ENCODE results near the gene MTSS2. TPM values are rescaled to one million over a fixed set of nuclear protein-coding genes. Genes with fewer than 3 reads are reported as not detected.

MTSS2 gene
- total RNA-seq, 1 experiment from 2014 or later, result 18.7 TPM

DNA sequence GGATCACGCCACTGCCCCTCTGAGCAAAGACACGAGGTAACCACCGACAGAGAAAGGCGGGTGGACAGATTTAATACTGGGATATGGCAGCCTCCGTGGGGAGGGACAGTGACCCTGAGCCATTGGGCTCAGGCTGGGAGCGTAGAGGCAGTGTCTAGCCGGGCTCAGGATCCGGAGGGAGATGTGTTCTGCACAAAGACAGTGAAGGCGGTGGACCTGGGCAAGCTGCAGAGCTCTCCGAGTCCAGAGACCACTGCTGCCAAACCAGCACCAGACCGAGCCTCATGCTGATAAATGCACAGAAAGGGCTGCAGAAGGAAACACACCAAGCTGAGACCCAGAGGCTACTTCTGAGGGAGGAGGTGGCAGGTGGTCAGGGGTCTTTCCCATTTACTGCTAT lies 26.5 kb upstream of the MTSS2 start:
- no peaks in the 10 kb centered on the region for H3K9me2 ChIP-seq (replicated peaks; ENCODE audit: low read length)
- no peak overlapping the region for H3K27ac ChIP-seq (ENCODE audit: low read length)
- no peaks in the 10 kb centered on the region for H3K36me3 ChIP-seq (ENCODE audit: low read depth, low read length)
- ChIA-PET POLR2A (ENCODE audit: unreplicated experiment) (no interaction called here), CTCF (no interaction called here)
- no peaks in the 10 kb centered on the region for H4K20me1 ChIP-seq (ENCODE audit: low read length)
- H3F3A ChIP-seq (ENCODE audit: low read length, unreplicated experiment), result no peaks in the 10 kb centered on the region
- no peak for ATAC-seq
- no peak overlapping the region for H3K4me3 ChIP-seq (ENCODE audit: low read length)
- no peaks in the 10 kb centered on the region for H3K9me3 ChIP-seq (ENCODE audit: low read length)
- H3K27me3 ChIP-seq (ENCODE audit: low read length), result no peaks in the 10 kb centered on the region
- no peak overlapping the region for H2AFZ ChIP-seq (ENCODE audit: low read length)
- DNase-seq, result no peak
- H3K9ac ChIP-seq (ENCODE audit: low read length), result no peak overlapping the region
- no TSS peak for BruUV-seq (replicated peaks)
- no peak for TF ChIP-seq EZH2phosphoT487 (IDR thresholded peaks at IDR 0.05; ENCODE audit: borderline replicate concordance, low read length)
- no peak for TF ChIP-seq CTCF (conservative IDR thresholded peaks at IDR 0.05; ENCODE audit: low read depth, low read length)
- TF ChIP-seq EZH2 (IDR thresholded peaks at IDR 0.05; ENCODE audit: low read length, unreplicated experiment), result no peak
- intact Hi-C loops (cut with micrococcal nuclease), result no loop called here
- H3K79me2 ChIP-seq (ENCODE audit: low read length), result no peaks in the 10 kb centered on the region
- no peak overlapping the region for H3K4me2 ChIP-seq (ENCODE audit: low read length)
- peaks cover 32% of the 10 kb centered on the region for H3K4me1 ChIP-seq (ENCODE audit: insufficient read depth, low read length)

- H3K79me2 ChIP-seq (ENCODE audit: low read length), result no peaks in the 10 kb centered on the region
- CTCF ChIA-PET, result no interaction called here
- no peaks in the 10 kb centered on the region for H3K36me3 ChIP-seq (ENCODE audit: low read depth, low read length)
- ATAC-seq, result no peak
- POLR2A ChIA-PET (ENCODE audit: unreplicated experiment), result no interaction called here
- H4K20me1 ChIP-seq (ENCODE audit: low read length), result no peaks in the 10 kb centered on the region
- H3K27ac ChIP-seq (ENCODE audit: low read length), result no peak overlapping the region
- TF ChIP-seq EZH2 (IDR thresholded peaks at IDR 0.05; ENCODE audit: low read length, unreplicated experiment), result no peak
- TF ChIP-seq EZH2phosphoT487 (IDR thresholded peaks at IDR 0.05; ENCODE audit: borderline replicate concordance, low read length), result no peak
- no peak for TF ChIP-seq CTCF (conservative IDR thresholded peaks at IDR 0.05; ENCODE audit: low read depth, low read length)
- H3K4me1 ChIP-seq (ENCODE audit: insufficient read depth, low read length), result peaks cover 37% of the 10 kb centered on the region
- no peak overlapping the region for H3K4me3 ChIP-seq (ENCODE audit: low read length)
- no peak for DNase-seq
- H3K9ac ChIP-seq (ENCODE audit: low read length), result no peak overlapping the region
- H3K4me2 ChIP-seq (ENCODE audit: low read length), result no peak overlapping the region
- H3K9me3 ChIP-seq (ENCODE audit: low read length), result no peaks in the 10 kb centered on the region
- H2AFZ ChIP-seq (ENCODE audit: low read length), result no peak overlapping the region
- no peaks in the 10 kb centered on the region for H3K27me3 ChIP-seq (ENCODE audit: low read length)
- BruUV-seq (replicated peaks), result no TSS peak
- intact Hi-C loops (cut with micrococcal nuclease), result no loop called here
- no peaks in the 10 kb centered on the region for H3F3A ChIP-seq (ENCODE audit: low read length, unreplicated experiment)
- no peaks in the 10 kb centered on the region for H3K9me2 ChIP-seq (replicated peaks; ENCODE audit: low read length)
Observed at GRCh38 chr16:70711211-70712031, 25.6 kb upstream of the MTSS2 start.

- TF ChIP-seq EZH2phosphoT487 (IDR thresholded peaks at IDR 0.05; ENCODE audit: borderline replicate concordance, low read length) (no peak), CTCF (conservative IDR thresholded peaks at IDR 0.05; ENCODE audit: low read depth, low read length) (no peak), EZH2 (IDR thresholded peaks at IDR 0.05; ENCODE audit: low read length, unreplicated experiment) (no peak)
- intact Hi-C loops (cut with micrococcal nuclease), result no loop called here
- H3K27me3 ChIP-seq (ENCODE audit: low read length), result no peaks in the 10 kb centered on the region
- ChIA-PET CTCF (no interaction called here), POLR2A (ENCODE audit: unreplicated experiment) (no interaction called here)
- H3F3A ChIP-seq (ENCODE audit: low read length, unreplicated experiment), result no peaks in the 10 kb centered on the region
- no peak overlapping the region for H3K9ac ChIP-seq (ENCODE audit: low read length)
- H3K9me3 ChIP-seq (ENCODE audit: low read length), result no peaks in the 10 kb centered on the region
- BruUV-seq (replicated peaks), result no TSS peak
- ATAC-seq (no peak), DNase-seq (no peak)
- no peaks in the 10 kb centered on the region for H4K20me1 ChIP-seq (ENCODE audit: low read length)
- no peak overlapping the region for H3K4me3 ChIP-seq (ENCODE audit: low read length)
- H3K4me2 ChIP-seq (ENCODE audit: low read length), result no peak overlapping the region
- peaks cover 35% of the 10 kb centered on the region for H3K4me1 ChIP-seq (ENCODE audit: insufficient read depth, low read length)
- no peaks in the 10 kb centered on the region for H3K36me3 ChIP-seq (ENCODE audit: low read depth, low read length)
- H3K79me2 ChIP-seq (ENCODE audit: low read length), result no peaks in the 10 kb centered on the region
- H3K9me2 ChIP-seq (replicated peaks; ENCODE audit: low read length), result no peaks in the 10 kb centered on the region
- H3K27ac ChIP-seq (ENCODE audit: low read length), result no peak overlapping the region
- no peak overlapping the region for H2AFZ ChIP-seq (ENCODE audit: low read length)
Observed at GRCh38 chr16:70710422-70711210, 24.8 kb upstream of the MTSS2 start.
